Measurements from ENCODE around the gene WASF3.
"Not testable (repeated sequence)": the region's sequence is repeated elsewhere in the genome, so short reads cannot be mapped to it uniquely, and the experiment has no call there.

WASF3 gene

DNA sequence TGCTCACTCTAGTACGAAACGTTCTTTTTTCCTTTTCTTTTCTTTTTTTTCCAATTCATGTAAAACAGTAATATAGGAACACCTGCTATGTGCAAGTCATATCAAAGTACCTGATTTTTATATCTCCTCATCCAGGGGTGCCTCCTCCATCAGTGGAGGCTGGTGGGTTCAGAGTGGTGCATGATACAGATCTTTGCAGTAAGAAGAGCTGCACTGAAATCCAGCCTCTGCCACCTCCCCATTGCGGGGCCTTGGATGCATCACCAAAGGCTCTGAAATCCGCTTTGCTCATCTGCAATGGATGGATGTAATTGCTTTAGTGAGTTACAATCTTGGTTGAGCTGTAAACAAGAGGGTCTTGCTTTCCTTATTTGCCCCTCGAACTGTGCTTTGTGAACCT is 164.8 kb downstream of the WASF3 start:
- DNase-seq, result no peak

DNA sequence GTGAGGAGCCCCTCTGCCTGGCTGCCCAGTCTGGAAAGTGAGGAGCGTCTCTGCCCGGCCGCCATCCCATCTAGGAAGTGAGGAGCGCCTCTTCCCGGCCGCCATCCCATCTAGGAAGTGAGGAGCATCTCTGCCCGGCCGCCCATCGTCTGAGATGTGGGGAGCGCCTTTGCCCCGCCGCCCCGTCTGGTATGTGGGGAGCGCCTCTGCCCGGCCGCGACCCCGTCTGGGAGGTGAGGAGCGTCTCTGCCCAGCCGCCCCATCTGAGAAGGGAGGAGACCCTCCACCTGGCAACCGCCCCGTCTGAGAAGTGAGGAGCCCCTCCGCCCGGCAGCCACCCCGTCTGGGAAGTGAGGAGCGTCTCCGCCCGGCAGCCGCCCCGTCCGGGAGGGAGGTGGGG is 166.1 kb downstream of the WASF3 start:
- not testable (repeated sequence) for DNase-seq

DNA sequence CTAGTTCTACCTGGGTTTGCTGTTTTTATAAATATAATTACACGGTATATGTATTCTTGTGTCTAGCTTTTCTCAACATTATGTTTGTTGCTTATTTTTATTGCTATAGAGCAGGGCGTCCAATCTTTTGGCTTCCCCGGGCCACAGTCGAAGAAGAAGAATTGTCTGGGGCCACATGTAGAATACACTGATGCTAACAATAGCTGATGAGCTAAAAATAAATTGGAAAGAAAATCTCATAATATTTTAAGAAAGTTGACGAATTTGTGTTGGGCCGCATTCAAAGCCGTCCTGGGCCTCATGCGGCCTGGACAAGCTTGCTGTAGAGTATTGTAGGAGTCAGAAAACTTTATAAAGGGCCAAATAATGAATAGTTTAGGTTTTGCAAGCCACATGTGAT is 169.2 kb downstream of the WASF3 start:
- DNase-seq, result no peak

DNA sequence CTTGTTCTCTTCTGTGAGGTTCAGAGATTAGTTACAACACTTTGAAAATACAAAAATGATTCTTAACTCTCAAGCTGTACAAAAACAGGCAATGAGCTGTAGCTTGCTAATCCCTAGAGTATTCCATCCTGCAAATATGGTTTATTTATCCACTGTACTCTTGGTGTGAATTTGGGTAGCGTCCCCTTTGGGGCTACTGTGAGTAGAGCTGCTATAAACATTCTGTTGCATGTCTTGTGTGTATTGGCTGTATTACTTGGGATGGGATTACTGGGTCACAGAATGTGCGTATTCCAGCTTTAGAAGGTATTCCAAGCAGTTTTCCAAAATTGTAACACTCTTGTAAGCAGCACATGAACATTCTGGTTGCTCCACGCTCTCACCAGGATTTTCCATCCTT is 169.6 kb downstream of the WASF3 start:
- no peak for DNase-seq

DNA sequence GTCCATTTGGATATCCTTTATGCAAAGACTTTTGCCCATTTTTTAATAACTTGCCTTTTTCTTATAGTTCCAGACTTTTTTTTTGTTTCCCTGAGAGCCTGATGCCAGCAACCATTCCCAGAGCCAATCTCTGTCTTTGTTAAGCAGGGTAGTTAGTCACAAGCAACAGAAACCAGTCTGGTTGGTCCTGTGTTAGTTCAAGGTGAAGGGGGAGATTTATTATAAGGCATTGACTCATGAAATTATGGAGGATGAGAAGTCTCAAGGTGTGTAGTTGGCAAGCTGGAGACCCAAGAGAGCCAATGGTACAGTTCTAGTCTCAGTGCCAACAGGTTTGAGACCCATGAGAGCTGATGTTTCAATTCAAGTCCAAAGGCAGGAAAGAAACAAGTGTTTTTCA is 170.2 kb downstream of the WASF3 start:
- no peak for DNase-seq

DNA sequence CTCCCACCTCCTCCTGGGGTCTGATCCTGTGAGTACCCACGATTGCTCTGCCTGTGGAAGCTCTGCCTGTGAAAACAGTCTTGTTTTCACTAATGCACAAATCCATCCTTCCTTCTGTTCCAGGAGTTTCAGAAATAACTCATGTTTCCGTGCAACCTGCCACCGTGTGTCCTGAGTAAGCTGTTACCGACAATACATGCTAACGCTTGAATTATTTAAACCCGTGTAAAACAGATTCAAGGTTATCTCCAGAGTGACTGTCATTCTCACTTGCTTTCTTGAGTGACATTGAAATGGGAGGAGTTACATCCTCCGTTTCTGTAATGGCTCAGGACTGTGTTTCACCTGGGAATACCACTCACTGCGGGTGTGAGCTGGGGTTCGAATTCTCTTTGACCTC is 178.2 kb downstream of the WASF3 start:
- no peak for DNase-seq

Data from activated CD4-positive, alpha-beta T cell treated with anti-CD3 and anti-CD28 coated beads, Interleukin-2, amount 50 U/mL, for 1 hour (primary cell).